ENCODE data around the gene TSPAN15.

GRCh38 chr10:69473304-69473990 lies 22.2 kb downstream of the TSPAN15 start:
- TF ChIP-seq CTCF (IDR thresholded peaks at IDR 0.05) (no peak), POLR2A (IDR thresholded peaks at IDR 0.05) (no peak)
